Dendritic cell treated with granulocyte-macrophage colony-stimulating factor and Interleukin-4, amounts not matched to agents 40 ng/mL and 50 ng/mL, for 4 days (primary cell): ENCODE measurements around the gene TTLL5.

Experiments used
- H3K27ac Mint-ChIP-seq: one replicate; pipeline ENCODE4 v1.8.0; 2022; ENCODE audit warnings: mild to moderate bottlenecking, mixed read lengths
- H3K27me3 Mint-ChIP-seq: one replicate; pipeline ENCODE4 v1.8.0; 2022; ENCODE audit warnings: mild to moderate bottlenecking, mixed read lengths
- H3K36me3 Mint-ChIP-seq: one replicate; pipeline ENCODE4 v1.8.0; 2022; ENCODE audit warnings: low read depth, mixed read lengths
- H3K4me1 Mint-ChIP-seq: one replicate; pipeline ENCODE4 v1.8.0; 2022; ENCODE audit warnings: low read depth, mixed read lengths
- H3K4me3 Mint-ChIP-seq: one replicate; pipeline ENCODE4 v1.8.0; 2022; ENCODE audit warnings: mild to moderate bottlenecking, moderate library complexity, mixed read lengths
- H3K9me3 Mint-ChIP-seq: one replicate; pipeline ENCODE4 v1.8.0; 2022; ENCODE audit warnings: mixed read lengths
- intact Hi-C: fragments of 100-400 bp; cut with micrococcal nuclease; formaldehyde crosslinking; loops from one replicate; pipeline ENCODE4 v1.15.0; 2022

TTLL5 gene

GRCh38 chr14:75720842-75721498, 59.9 kb downstream of the TTLL5 start:
- intact Hi-C loops: no loop called here
- Mint-ChIP-seq H3K36me3 (peaks cover 87% of the 10 kb centered on the region), H3K27ac (peak overlapping the region; percentile 13), H3K4me1 (peaks cover 14% of the 10 kb centered on the region), H3K27me3 (no peaks in the 10 kb centered on the region), H3K4me3 (no peak overlapping the region), H3K9me3 (no peaks in the 10 kb centered on the region)

GRCh38 chr14:75723716-75724115, 62.7 kb downstream of the TTLL5 start:
- no peaks in the 10 kb centered on the region for H3K27me3 Mint-ChIP-seq
- peaks cover 92% of the 10 kb centered on the region for H3K36me3 Mint-ChIP-seq
- no peak overlapping the region for H3K27ac Mint-ChIP-seq
- peaks cover 8% of the 10 kb centered on the region for H3K9me3 Mint-ChIP-seq
- no peak overlapping the region for H3K4me3 Mint-ChIP-seq
- peaks cover 14% of the 10 kb centered on the region for H3K4me1 Mint-ChIP-seq
- intact Hi-C loops: no loop called here

GRCh38 chr14:75724414-75725204, 63.6 kb downstream of the TTLL5 start:
- Mint-ChIP-seq H3K4me1 (peaks cover 14% of the 10 kb centered on the region), H3K4me3 (no peak overlapping the region), H3K27ac (no peak overlapping the region), H3K36me3 (peaks cover 85% of the 10 kb centered on the region), H3K27me3 (no peaks in the 10 kb centered on the region), H3K9me3 (peaks cover 8% of the 10 kb centered on the region)
- intact Hi-C loops: no loop called here

DNA sequence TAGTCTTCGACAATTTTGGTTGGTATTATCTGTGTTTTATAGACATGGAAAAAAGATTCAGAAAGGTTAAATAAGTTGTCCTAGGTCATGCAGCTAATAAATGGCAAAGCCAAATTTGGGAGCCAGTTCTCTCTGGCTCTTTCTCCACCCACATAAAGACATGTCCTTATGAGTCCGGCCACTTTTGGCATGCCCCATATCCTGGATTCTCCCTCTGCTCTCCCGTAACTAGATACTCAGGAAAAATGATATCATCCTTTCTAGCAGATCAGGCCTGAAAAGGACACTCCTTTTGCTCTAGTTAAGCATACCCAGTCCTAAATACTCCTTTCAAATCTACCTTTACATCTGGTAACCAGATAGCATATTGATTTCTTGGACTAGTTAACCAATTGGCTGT, 64.4 kb downstream of the TTLL5 start:
- Mint-ChIP-seq H3K27ac (no peak overlapping the region), H3K9me3 (peaks cover 8% of the 10 kb centered on the region), H3K4me3 (no peak overlapping the region), H3K36me3 (peaks cover 76% of the 10 kb centered on the region), H3K27me3 (no peaks in the 10 kb centered on the region), H3K4me1 (peaks cover 14% of the 10 kb centered on the region)
- intact Hi-C loops: no loop called here

DNA sequence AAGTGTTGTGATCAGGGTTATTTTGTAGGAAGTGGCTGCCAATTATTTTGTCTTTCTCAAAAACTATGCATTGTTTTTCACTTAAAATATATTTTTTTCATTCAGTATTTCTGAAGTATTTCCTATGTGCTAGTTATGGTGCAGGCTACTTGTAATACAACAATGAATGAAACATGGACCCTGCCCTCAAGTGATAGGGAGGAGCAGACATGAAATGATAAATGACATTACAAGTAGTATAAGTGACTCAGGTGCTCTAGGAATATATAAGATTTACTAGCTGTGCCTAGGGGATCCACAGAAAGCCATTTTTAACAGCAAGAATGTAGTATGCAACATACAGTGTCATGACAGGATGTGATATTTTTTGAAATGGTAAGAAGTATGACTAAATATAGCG, 65.3 kb downstream of the TTLL5 start:
- Mint-ChIP-seq H3K4me3 (no peak overlapping the region), H3K36me3 (peaks cover 68% of the 10 kb centered on the region), H3K27ac (no peak overlapping the region), H3K27me3 (no peaks in the 10 kb centered on the region), H3K9me3 (peaks cover 8% of the 10 kb centered on the region), H3K4me1 (peaks cover 7% of the 10 kb centered on the region)
- intact Hi-C loops: no loop called here

DNA sequence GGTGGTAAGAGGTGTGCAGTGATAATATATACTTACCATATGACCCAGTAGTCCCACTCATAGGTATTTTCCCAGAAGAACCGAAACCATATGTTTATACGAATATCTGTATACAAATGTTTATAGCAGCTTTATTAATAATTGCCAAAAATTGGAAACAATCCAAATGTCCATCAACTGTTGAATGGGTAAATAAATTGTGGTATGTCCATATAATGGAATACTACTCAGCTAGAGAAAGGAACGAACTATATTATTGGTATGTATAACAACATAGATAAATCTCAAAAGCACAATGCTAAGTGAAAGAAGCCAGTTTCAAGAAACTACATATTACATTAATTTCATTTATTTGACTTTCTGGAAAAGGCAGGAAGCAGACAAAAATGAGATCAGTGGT, 66.1 kb downstream of the TTLL5 start:
- no peaks in the 10 kb centered on the region for H3K27me3 Mint-ChIP-seq
- intact Hi-C loops: no loop called here
- peaks cover 64% of the 10 kb centered on the region for H3K36me3 Mint-ChIP-seq
- H3K4me1 Mint-ChIP-seq: peaks cover 6% of the 10 kb centered on the region
- H3K4me3 Mint-ChIP-seq: no peak overlapping the region
- no peak overlapping the region for H3K27ac Mint-ChIP-seq
- H3K9me3 Mint-ChIP-seq: peaks cover 8% of the 10 kb centered on the region

- peaks cover 63% of the 10 kb centered on the region for H3K36me3 Mint-ChIP-seq
- no peaks in the 10 kb centered on the region for H3K9me3 Mint-ChIP-seq
Observed at GRCh38 chr14:75732888-75733287, 71.8 kb downstream of the TTLL5 start.

DNA sequence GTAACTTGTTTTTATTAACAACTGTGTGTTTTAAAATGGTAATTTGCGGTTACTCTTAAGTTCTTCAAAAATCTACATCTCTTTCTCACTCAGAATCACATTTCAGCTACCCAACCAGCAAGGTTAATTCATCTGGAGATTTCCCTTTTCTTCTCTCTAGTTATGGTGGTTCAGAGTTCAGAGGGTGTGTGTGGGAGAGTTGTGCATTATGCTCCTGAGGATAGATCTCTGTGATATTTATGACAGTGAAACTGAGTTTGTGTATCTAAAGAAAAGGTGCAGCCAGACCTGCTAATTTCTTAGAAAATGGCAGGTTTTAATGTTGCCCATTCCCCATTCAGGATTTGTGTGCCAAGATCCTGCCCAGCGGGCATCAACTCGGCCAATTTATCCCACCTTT, 73.8 kb downstream of the TTLL5 start:
- no peak overlapping the region for H3K4me3 Mint-ChIP-seq
- intact Hi-C loops: no loop called here
- H3K36me3 Mint-ChIP-seq: peaks cover 62% of the 10 kb centered on the region
- H3K27ac Mint-ChIP-seq: no peak overlapping the region
- H3K27me3 Mint-ChIP-seq: no peaks in the 10 kb centered on the region
- no peaks in the 10 kb centered on the region for H3K9me3 Mint-ChIP-seq
- no peaks in the 10 kb centered on the region for H3K4me1 Mint-ChIP-seq

More at GRCh38 chr14:75732888-75733287, 71.8 kb downstream of the TTLL5 start:
- Mint-ChIP-seq H3K27me3 (no peaks in the 10 kb centered on the region), H3K27ac (no peak overlapping the region), H3K4me3 (no peak overlapping the region), H3K4me1 (no peaks in the 10 kb centered on the region)
- intact Hi-C loops: no loop called here

DNA sequence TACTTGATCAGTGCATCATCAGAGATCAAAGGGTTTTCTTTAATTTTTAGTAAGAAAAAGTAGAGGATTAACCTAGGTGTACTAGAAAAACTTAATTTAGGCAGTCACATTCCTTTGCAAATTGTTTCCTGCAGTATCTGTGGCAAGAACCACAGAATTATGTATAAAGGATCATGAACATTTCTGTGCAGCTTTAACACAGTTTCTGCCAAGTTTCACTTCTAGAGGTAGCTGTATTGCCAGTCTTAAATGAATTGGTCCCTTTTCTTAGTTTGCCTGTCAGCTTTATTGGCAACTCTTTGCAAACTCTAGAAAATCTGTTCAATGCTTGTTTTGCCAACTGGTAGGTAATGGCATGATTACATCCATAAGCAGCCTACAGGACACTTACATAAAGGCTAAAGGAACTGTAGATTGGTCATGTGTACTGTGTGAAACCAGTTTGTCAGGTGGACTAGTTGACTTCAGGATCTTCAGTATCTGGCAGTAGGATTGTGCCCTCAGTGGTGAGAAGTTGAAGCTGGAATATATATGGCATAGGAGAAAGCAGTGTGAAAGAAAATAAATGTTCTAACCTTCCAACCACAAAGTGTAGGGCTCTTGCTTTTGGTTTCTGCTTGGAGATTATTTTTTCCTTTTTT, 75.9 kb downstream of the TTLL5 start:
- no peaks in the 10 kb centered on the region for H3K4me1 Mint-ChIP-seq
- H3K27me3 Mint-ChIP-seq: no peaks in the 10 kb centered on the region
- H3K9me3 Mint-ChIP-seq: no peaks in the 10 kb centered on the region
- intact Hi-C loops: no loop called here
- H3K27ac Mint-ChIP-seq: no peak overlapping the region
- H3K4me3 Mint-ChIP-seq: no peak overlapping the region
- peaks cover 76% of the 10 kb centered on the region for H3K36me3 Mint-ChIP-seq

GRCh38 chr14:75738192-75738591, 77.1 kb downstream of the TTLL5 start:
- Mint-ChIP-seq H3K4me1 (no peaks in the 10 kb centered on the region), H3K4me3 (no peak overlapping the region), H3K9me3 (no peaks in the 10 kb centered on the region), H3K27ac (no peak overlapping the region), H3K36me3 (peaks cover 77% of the 10 kb centered on the region), H3K27me3 (no peaks in the 10 kb centered on the region)
- intact Hi-C loops: no loop called here

DNA sequence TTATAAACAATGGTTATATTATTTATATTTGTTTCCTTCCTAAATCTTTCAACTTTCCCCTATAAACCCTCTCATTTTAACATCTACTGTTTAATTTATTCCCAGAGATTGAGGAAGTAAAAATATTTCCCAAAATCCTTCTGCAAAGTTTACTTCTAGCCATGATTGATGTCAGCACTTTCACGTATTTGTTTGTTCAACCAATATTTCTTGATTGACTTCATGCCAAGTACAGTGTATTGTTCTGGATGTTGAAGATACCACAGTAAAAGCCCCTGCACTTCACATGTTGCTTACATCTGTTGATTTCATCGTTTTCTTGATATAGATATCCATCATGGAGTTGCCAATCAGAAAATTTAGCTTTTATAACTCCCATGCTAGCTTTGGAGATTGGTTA, 81.8 kb downstream of the TTLL5 start:
- Mint-ChIP-seq H3K36me3 (peaks cover 83% of the 10 kb centered on the region), H3K27ac (no peak overlapping the region)
- intact Hi-C loops: no loop called here

GRCh38 chr14:75747899-75748298, 86.9 kb downstream of the TTLL5 start:
- Mint-ChIP-seq H3K36me3 (peaks cover 77% of the 10 kb centered on the region), H3K4me1 (no peaks in the 10 kb centered on the region), H3K27ac (no peak overlapping the region)

More for the DNA sequence above, 81.8 kb downstream of the TTLL5 start:
- Mint-ChIP-seq H3K9me3 (peaks cover 9% of the 10 kb centered on the region), H3K4me1 (no peaks in the 10 kb centered on the region), H3K4me3 (no peak overlapping the region), H3K27me3 (no peaks in the 10 kb centered on the region)

DNA sequence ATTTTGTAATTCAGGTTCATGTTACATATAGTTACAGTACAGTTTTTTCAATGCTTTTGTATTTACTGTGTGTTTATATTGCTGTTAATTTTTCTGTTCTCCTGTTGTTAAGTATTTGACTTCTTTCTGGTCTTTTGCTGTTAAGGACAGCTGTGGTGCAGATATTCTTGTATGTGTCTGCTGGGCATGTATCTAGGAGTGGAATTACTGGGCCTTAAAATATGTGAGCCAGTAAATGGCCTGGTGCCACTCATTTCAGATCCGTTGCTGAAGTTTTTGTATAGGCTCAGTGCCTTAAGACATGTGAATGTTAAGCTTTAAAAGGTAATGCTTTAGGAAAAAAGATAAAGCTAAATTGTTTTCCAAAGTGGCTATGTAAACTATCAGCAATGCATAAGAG, 87.3 kb downstream of the TTLL5 start:
- Mint-ChIP-seq H3K4me1 (no peaks in the 10 kb centered on the region), H3K27ac (no peak overlapping the region), H3K36me3 (peaks cover 76% of the 10 kb centered on the region), H3K9me3 (peaks cover 9% of the 10 kb centered on the region), H3K4me3 (no peak overlapping the region), H3K27me3 (no peaks in the 10 kb centered on the region)
- intact Hi-C loops: no loop called here

More at GRCh38 chr14:75747899-75748298, 86.9 kb downstream of the TTLL5 start:
- peaks cover 9% of the 10 kb centered on the region for H3K9me3 Mint-ChIP-seq
- H3K27me3 Mint-ChIP-seq: no peaks in the 10 kb centered on the region
- no peak overlapping the region for H3K4me3 Mint-ChIP-seq
- intact Hi-C loops: no loop called here

GRCh38 chr14:75751296-75751695, 90.2 kb downstream of the TTLL5 start:
- Mint-ChIP-seq H3K9me3 (peaks cover 9% of the 10 kb centered on the region), H3K4me3 (no peak overlapping the region), H3K4me1 (peaks cover 5% of the 10 kb centered on the region), H3K27ac (no peak overlapping the region), H3K27me3 (no peaks in the 10 kb centered on the region), H3K36me3 (peaks cover 60% of the 10 kb centered on the region)
- intact Hi-C loops: no loop called here
